H9 (cell line): ENCODE data around the gene PDE6D. TPM values are rescaled to one million over a fixed set of nuclear protein-coding genes. Genes with fewer than 3 reads are reported as not detected.

Source experiments
- DNase-seq: peaks from one replicate; pipeline ENCODE4 v3.0.0-alpha.2; 2017
- H2AFZ ChIP-seq: one replicate; pipeline ENCODE4 v1.6.1; 2013; ENCODE audit warnings: mild to moderate bottlenecking, low read length, control low read depth, moderate library complexity
- H2AK5ac ChIP-seq: 2 replicates; pipeline ENCODE4 v1.6.1; 2013; ENCODE audit warnings: low read length, control low read depth, mixed read lengths; ENCODE audit not compliant: insufficient read length
- H2BK120ac ChIP-seq: one replicate; pipeline ENCODE4 v1.6.1; 2013; ENCODE audit warnings: low read depth, mild to moderate bottlenecking, low read length, control low read depth, inconsistent platforms; ENCODE audit not compliant: poor library complexity, severe bottlenecking
- H2BK12ac ChIP-seq: 2 replicates; pipeline ENCODE4 v1.6.1; 2013; ENCODE audit warnings: low read length, control low read depth, mixed read lengths, low read depth; ENCODE audit not compliant: insufficient read length
- H2BK15ac ChIP-seq: 2 replicates; pipeline ENCODE4 v1.6.1; 2013; ENCODE audit warnings: low read depth, low read length, control low read depth
- H2BK20ac ChIP-seq: one replicate; pipeline ENCODE4 v1.6.1; 2013; ENCODE audit warnings: low read depth, mild to moderate bottlenecking, low read length, control low read depth, inconsistent platforms; ENCODE audit not compliant: poor library complexity, severe bottlenecking
- H2BK5ac ChIP-seq: 2 replicates; pipeline ENCODE4 v1.6.1; 2013; ENCODE audit warnings: low read length, control low read depth, mixed read lengths; ENCODE audit not compliant: insufficient read length
- H3K14ac ChIP-seq: 2 replicates; pipeline ENCODE4 v1.6.1; 2013; ENCODE audit warnings: low read length, control low read depth; ENCODE audit not compliant: insufficient read depth
- H3K18ac ChIP-seq: 2 replicates; pipeline ENCODE4 v1.6.1; 2013; ENCODE audit warnings: low read depth, mild to moderate bottlenecking, mixed read lengths, low read length, control low read depth; ENCODE audit not compliant: insufficient read length
- H3K23ac ChIP-seq: 2 replicates; pipeline ENCODE4 v1.6.1; 2013; ENCODE audit warnings: low read length, control low read depth, mixed read lengths, low read depth; ENCODE audit not compliant: insufficient read length
- H3K23me2 ChIP-seq: 2 replicates; pipeline ENCODE4 v1.6.1; 2013; ENCODE audit warnings: low read depth, mild to moderate bottlenecking, mixed read lengths, low read length, control low read depth; ENCODE audit not compliant: insufficient read length, poor library complexity, severe bottlenecking
- H3K27ac ChIP-seq: 2 replicates; pipeline ENCODE4 v1.5.1; 2013; ENCODE audit warnings: low read length, control low read depth, mixed read lengths, low read depth; ENCODE audit not compliant: insufficient read length
- H3K27me3 ChIP-seq: 2 replicates; pipeline ENCODE4 v1.6.1; 2013; ENCODE audit warnings: low read length, control low read depth, inconsistent platforms; ENCODE audit not compliant: insufficient read depth
- H3K4ac ChIP-seq: 2 replicates; pipeline ENCODE4 v1.6.1; 2013; ENCODE audit warnings: low read depth, mild to moderate bottlenecking, control low read depth, inconsistent platforms, low read length, moderate library complexity
- H3K4me1 ChIP-seq: 2 replicates; pipeline ENCODE4 v1.6.1; 2013; ENCODE audit warnings: low read length, control low read depth, inconsistent platforms; ENCODE audit not compliant: insufficient read depth
- H3K4me2 ChIP-seq: 2 replicates; pipeline ENCODE4 v1.6.1; 2013; ENCODE audit warnings: low read length, control low read depth, mixed read lengths; ENCODE audit not compliant: insufficient read length, insufficient read depth
- H3K56ac ChIP-seq: 2 replicates; pipeline ENCODE4 v1.6.1; 2013; ENCODE audit warnings: low read depth, mild to moderate bottlenecking, mixed read lengths, low read length, control low read depth; ENCODE audit not compliant: insufficient read length
- H3K79me1 ChIP-seq: 2 replicates; pipeline ENCODE4 v1.6.1; 2013; ENCODE audit warnings: low read depth, mild to moderate bottlenecking, moderate library complexity, low read length, control low read depth, inconsistent platforms; ENCODE audit not compliant: insufficient read depth, poor library complexity, severe bottlenecking
- H3K79me2 ChIP-seq: 2 replicates; pipeline ENCODE4 v1.6.1; 2013; ENCODE audit warnings: low read length, control low read depth, inconsistent platforms; ENCODE audit not compliant: insufficient read depth
- H3K9ac ChIP-seq: 2 replicates; pipeline ENCODE4 v1.6.1; 2013; ENCODE audit warnings: low read length, control low read depth, mixed read lengths; ENCODE audit not compliant: insufficient read length; ENCODE audit errors: extremely low read depth
- H3K9me3 ChIP-seq: one replicate; pipeline ENCODE4 v1.6.1; 2013; ENCODE audit warnings: low read depth, low read length, inconsistent platforms; ENCODE audit not compliant: control insufficient read depth
- H3T11ph ChIP-seq: one replicate; pipeline ENCODE4 v1.6.1; 2013; ENCODE audit warnings: mild to moderate bottlenecking, low read length, control low read depth, inconsistent platforms
- H4K20me1 ChIP-seq: one replicate; pipeline ENCODE4 v1.6.1; 2013; ENCODE audit not compliant: control insufficient read depth, insufficient read length, insufficient read depth
- H4K5ac ChIP-seq: 2 replicates; pipeline ENCODE4 v1.6.1; 2013; ENCODE audit warnings: low read depth, mild to moderate bottlenecking, mixed read lengths, low read length, control low read depth; ENCODE audit not compliant: insufficient read length
- H4K8ac ChIP-seq: replicated peaks from 2 replicates; pipeline ENCODE4 v1.6.1; 2013; ENCODE audit warnings: low read length, control low read depth, mixed read lengths, low read depth; ENCODE audit not compliant: insufficient read length
- H4K91ac ChIP-seq: 2 replicates; pipeline ENCODE4 v1.6.1; 2013; ENCODE audit warnings: low read depth, mild to moderate bottlenecking, moderate library complexity, mixed read lengths, low read length, control low read depth; ENCODE audit not compliant: insufficient read length
- H3K27ac Mint-ChIP-seq, 3 experiments: 2 replicates in 2 of 3; 3 replicates in 1 of 3; pipeline ENCODE4 v1.8.0; 2020 to 2021; ENCODE audit warnings: mixed read lengths in 3 of 3, mild to moderate bottlenecking in 1 of 3, moderate library complexity in 1 of 3
- H3K27me3 Mint-ChIP-seq: 2 replicates; pipeline ENCODE4 v1.8.0; 2021; ENCODE audit warnings: low read depth, mild to moderate bottlenecking, moderate library complexity, mixed read lengths
- H3K36me3 Mint-ChIP-seq, 3 experiments: 2 replicates in 2 of 3; 3 replicates in 1 of 3; pipeline ENCODE4 v1.8.0; 2020 to 2021; ENCODE audit warnings: low read depth in 3 of 3, mixed read lengths in 3 of 3; ENCODE audit not compliant: insufficient read depth in 1 of 3
- H3K4me1 Mint-ChIP-seq, 2 experiments: 2 replicates each; pipeline ENCODE4 v1.8.0; 2020; ENCODE audit warnings: mixed read lengths in 2 of 2
- H3K4me3 Mint-ChIP-seq, 2 experiments: 2 replicates in 1 of 2; 3 replicates in 1 of 2; pipeline ENCODE4 v1.8.0; 2020 to 2021; ENCODE audit warnings: mild to moderate bottlenecking in 2 of 2, mixed read lengths in 2 of 2, moderate library complexity in 1 of 2
- H3K9me3 Mint-ChIP-seq, 2 experiments: 2 replicates in 1 of 2; 3 replicates in 1 of 2; pipeline ENCODE4 v1.8.0; 2020; ENCODE audit warnings: mild to moderate bottlenecking in 2 of 2, mixed read lengths in 2 of 2, moderate library complexity in 1 of 2
- WGBS: extraction: QIAGEN DNeasy Blood & Tissue Kit; methylation state at CpG from one replicate; pipeline ENCODE4 v1.1.7; 2013; ENCODE audit warnings: missing lambda C conversion rate, low lambda C conversion rate, mixed read lengths; ENCODE audit not compliant: insufficient read length; ENCODE audit errors: extremely low coverage; 5-methylcytosine and 5-hydroxymethylcytosine counted together
- total RNA-seq: library from RNA; stranded (reverse); gene quantifications from 2 replicates; pipeline ENCODE4 v1.2.1, GENCODE V29; 2021
- TF ChIP-seq, protein P1 (sequence below): fragments of 200-600 bp; sonication (generic); conservative IDR thresholded peaks from 3 replicates; pipeline ENCODE4 v1.8.0; 2021; ENCODE audit warnings: antibody characterized with exemption, mild to moderate bottlenecking

Gene PDE6D
- total RNA-seq, 1 experiment from 2014 or later, result 33.7 TPM

DNA sequence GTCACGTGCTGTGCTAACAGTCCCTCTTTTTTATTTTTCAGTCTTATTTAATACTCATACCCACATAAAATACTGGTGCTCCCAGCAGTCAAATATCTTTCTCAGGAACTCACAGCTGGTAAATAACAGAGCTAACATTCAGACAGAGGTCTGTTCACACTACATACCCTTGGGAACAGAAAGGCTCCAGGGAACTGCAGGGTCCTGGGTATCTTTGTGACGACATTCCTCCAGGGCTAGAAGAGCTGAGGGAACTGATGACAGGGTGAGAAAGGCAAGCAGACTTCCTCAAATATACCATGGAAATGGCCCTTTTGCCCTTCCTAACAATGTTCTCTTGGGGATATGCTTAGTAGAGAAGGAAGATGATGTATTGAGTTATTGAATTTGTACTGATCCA, 19.3 kb downstream of the PDE6D start:
- Histone ChIP-seq H3K23me2 (no peaks in the 10 kb centered on the region), H3K79me2 (no peaks in the 10 kb centered on the region), H3K14ac (no peak overlapping the region), H3K9me3 (no peaks in the 10 kb centered on the region), H4K20me1 (no peaks in the 10 kb centered on the region), H4K5ac (no peak overlapping the region), H2BK12ac (no peak overlapping the region), H3K79me1 (peaks cover 3% of the 10 kb centered on the region), H3K4me1 (no peaks in the 10 kb centered on the region), H2AFZ (no peak overlapping the region), H3K27me3 (no peaks in the 10 kb centered on the region), H3K56ac (no peak overlapping the region), H2BK15ac (no peak overlapping the region), H3K27ac (no peak overlapping the region), H2BK20ac (no peak overlapping the region), H2AK5ac (no peak overlapping the region), H4K91ac (no peak overlapping the region), H3K4ac (no peak overlapping the region), H3K4me2 (no peak overlapping the region), H2BK120ac (no peak overlapping the region), H4K8ac (no peak overlapping the region), H3K18ac (no peak overlapping the region), H3K23ac (no peak overlapping the region), H3K9ac (no peak overlapping the region), H3T11ph (no peak overlapping the region), H2BK5ac (no peak overlapping the region)
- TF ChIP-seq, protein P1, sequence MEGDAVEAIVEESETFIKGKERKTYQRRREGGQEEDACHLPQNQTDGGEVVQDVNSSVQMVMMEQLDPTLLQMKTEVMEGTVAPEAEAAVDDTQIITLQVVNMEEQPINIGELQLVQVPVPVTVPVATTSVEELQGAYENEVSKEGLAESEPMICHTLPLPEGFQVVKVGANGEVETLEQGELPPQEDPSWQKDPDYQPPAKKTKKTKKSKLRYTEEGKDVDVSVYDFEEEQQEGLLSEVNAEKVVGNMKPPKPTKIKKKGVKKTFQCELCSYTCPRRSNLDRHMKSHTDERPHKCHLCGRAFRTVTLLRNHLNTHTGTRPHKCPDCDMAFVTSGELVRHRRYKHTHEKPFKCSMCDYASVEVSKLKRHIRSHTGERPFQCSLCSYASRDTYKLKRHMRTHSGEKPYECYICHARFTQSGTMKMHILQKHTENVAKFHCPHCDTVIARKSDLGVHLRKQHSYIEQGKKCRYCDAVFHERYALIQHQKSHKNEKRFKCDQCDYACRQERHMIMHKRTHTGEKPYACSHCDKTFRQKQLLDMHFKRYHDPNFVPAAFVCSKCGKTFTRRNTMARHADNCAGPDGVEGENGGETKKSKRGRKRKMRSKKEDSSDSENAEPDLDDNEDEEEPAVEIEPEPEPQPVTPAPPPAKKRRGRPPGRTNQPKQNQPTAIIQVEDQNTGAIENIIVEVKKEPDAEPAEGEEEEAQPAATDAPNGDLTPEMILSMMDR, result no peak
- no peaks in the 10 kb centered on the region for H3K9me3 Mint-ChIP-seq
- H3K4me1 Mint-ChIP-seq, result peaks cover 0 to 8% of the 10 kb centered on the region in 2 experiments; a peak in 1 of 4 replicates
- no peaks in the 10 kb centered on the region for H3K36me3 Mint-ChIP-seq
- H3K27ac Mint-ChIP-seq, result no peak overlapping the region
- no peak overlapping the region for H3K4me3 Mint-ChIP-seq
- no peaks in the 10 kb centered on the region for H3K27me3 Mint-ChIP-seq
- DNase-seq, result no peak
- no CpG with 5 or more reads among the region's 2 CpGs for WGBS
